Measurements from ENCODE around the gene TMEM236.

TMEM236 gene

DNA sequence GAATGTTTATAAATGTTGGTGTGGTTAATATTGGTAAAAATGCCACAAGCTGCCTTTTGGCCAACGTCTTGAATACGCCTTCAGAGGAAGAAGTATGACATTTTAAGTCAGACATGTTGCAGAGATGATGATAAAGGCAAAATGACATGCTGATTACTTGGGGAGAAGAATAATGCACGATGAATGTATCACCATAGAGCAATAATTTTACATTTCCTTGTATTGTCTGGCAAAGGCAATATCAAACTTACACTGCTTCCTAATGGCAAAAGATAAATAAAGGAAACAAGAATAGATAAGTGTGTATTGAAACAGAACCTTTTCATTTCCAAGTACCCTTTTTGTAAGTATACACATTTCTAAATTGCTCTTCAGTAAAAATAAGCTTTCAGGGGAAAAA is 65.8 kb downstream of the TMEM236 start:
- ChIA-PET POLR2A (no interaction called here), CTCF (no interaction called here)
- TF ChIP-seq, protein P1, sequence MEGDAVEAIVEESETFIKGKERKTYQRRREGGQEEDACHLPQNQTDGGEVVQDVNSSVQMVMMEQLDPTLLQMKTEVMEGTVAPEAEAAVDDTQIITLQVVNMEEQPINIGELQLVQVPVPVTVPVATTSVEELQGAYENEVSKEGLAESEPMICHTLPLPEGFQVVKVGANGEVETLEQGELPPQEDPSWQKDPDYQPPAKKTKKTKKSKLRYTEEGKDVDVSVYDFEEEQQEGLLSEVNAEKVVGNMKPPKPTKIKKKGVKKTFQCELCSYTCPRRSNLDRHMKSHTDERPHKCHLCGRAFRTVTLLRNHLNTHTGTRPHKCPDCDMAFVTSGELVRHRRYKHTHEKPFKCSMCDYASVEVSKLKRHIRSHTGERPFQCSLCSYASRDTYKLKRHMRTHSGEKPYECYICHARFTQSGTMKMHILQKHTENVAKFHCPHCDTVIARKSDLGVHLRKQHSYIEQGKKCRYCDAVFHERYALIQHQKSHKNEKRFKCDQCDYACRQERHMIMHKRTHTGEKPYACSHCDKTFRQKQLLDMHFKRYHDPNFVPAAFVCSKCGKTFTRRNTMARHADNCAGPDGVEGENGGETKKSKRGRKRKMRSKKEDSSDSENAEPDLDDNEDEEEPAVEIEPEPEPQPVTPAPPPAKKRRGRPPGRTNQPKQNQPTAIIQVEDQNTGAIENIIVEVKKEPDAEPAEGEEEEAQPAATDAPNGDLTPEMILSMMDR (IDR thresholded peaks at IDR 0.05; ENCODE audit: insufficient read depth, low read length, missing control alignments) = no peak
- H3K4me3 ChIP-seq (ENCODE audit: low read depth, low read length) = no peak overlapping the region
- DNase-seq (ENCODE audit: low read depth, low spot score) = no peak

DNA sequence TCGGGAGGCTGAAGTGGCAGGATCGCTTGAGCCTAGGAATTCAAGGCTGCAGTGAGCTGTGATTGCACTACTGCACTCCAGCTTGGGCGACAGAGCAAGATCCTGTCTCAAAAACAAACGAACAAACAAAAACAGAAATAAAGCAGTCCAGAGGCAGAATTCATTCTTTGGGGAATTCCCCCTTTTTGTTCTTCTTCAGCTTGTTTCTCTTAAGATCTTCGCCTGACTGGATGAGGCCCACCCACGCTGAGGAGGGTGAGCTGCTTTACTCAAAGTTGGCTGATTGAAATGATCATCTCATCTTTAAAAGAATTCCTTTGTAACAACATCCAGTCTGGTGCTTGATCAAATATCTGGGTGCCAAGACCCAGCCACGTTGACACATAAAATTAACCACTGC is 67.8 kb downstream of the TMEM236 start:
- DNase-seq (ENCODE audit: low read depth, low spot score) = no peak
- H3K4me3 ChIP-seq (ENCODE audit: low read depth, low read length) = no peak overlapping the region
- TF ChIP-seq, protein P1 (IDR thresholded peaks at IDR 0.05; ENCODE audit: insufficient read depth, low read length, missing control alignments) = no peak
- ChIA-PET CTCF (no interaction called here), POLR2A (no interaction called here)

DNA sequence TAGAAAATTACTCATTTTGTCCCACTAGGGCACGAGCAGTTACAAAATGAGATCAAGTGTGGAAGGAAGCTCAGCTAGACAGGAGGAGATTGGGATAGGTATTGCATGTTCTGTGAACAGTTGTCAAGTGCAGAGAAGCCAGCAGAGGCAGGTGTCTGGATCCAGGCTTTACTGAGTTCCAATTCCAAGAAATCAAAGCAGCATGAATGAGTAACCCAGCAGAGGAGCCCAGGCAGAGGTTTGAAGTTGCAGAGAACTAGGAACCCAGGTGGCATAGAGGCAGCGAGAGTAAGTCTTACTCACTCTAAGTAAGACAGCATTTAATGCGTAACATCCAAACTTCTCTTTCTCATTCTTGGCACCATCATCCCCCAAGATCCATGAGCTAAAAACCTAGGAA is 68.9 kb downstream of the TMEM236 start:
- CTCF ChIA-PET = no interaction called here
- POLR2A ChIA-PET = no interaction called here
- TF ChIP-seq, protein P1 (IDR thresholded peaks at IDR 0.05; ENCODE audit: insufficient read depth, low read length, missing control alignments) = no peak
- DNase-seq (ENCODE audit: low read depth, low spot score) = no peak
- H3K4me3 ChIP-seq (ENCODE audit: low read depth, low read length) = no peak overlapping the region

DNA sequence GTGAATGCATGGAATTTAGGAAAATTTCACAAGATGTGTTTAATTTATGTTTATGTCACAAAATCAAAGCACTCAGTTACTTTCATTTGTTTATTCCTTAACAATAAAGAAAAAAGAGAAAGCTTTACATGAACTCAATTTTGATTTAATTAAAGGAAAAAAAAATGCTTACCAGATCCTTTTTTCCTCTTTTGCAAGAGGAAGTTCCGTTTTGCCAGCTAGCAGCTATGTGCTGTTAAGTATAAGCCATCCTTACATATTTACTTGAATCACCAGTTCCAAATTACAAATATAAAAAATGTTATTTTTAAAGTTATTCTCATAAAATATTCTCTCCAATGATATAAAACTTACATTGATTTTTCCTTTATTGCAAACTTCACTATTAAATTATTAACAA is 69.9 kb downstream of the TMEM236 start:
- ChIA-PET POLR2A (interaction anchor here (0.7 kb wide), 1 partner anchor 15 kb away, joined by 3 read pairs; no protein-coding TSS in a partner anchor), CTCF (interaction anchor here (0.8 kb wide), 1 partner anchor 26 kb away, joined by 3 read pairs; no protein-coding TSS in a partner anchor)
- no peak overlapping the region for H3K4me3 ChIP-seq (ENCODE audit: low read depth, low read length)
- no peak for DNase-seq (ENCODE audit: low read depth, low spot score)
- TF ChIP-seq, protein P1 (IDR thresholded peaks at IDR 0.05; ENCODE audit: insufficient read depth, low read length, missing control alignments) = no peak

DNA sequence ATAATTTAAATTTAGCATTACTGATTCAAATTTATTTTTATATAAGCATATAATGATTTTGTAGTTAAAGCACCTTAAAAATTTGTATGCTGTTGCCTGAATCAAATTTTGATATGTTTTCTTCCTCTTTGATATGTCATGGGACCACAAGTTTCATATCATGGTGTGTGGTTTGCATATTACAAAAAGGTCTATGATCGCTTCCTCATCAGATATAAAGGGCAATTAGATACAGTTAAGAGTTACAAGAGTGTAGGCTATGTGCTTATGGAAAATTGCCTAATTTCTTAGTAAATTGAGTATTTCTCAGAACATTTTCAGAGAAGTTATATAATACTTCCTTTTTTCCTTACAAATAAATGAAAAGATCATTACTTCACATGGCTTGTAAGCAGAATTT is 79.3 kb downstream of the TMEM236 start:
- no peak overlapping the region for H3K4me3 ChIP-seq (ENCODE audit: low read depth, low read length)
- CTCF ChIA-PET = no interaction called here
- POLR2A ChIA-PET = no interaction called here
- DNase-seq (ENCODE audit: low read depth, low spot score) = no peak
- TF ChIP-seq, protein P1 (IDR thresholded peaks at IDR 0.05; ENCODE audit: insufficient read depth, low read length, missing control alignments) = no peak

DNA sequence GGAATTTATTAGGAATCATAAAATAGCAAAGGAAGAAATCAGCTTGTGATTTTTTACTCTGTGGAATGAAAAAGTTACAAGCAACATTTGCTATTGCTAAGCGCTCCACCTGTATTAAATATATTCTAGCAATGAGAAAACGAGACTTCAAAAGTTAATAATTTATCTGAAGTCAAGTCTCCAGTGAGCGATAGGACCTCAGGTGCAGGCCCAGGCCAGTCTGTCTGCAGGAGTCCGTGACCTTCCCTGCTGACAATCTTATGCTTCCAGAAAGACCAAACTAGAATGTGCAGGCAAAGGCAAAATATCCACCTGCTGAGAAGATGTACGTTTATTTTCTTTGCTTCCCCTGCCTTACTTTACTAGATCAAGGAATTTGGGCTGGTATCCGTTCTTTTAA is 79.9 kb downstream of the TMEM236 start:
- CTCF ChIA-PET = no interaction called here
- H3K4me3 ChIP-seq (ENCODE audit: low read depth, low read length) = no peak overlapping the region
- TF ChIP-seq, protein P1 (IDR thresholded peaks at IDR 0.05; ENCODE audit: insufficient read depth, low read length, missing control alignments) = no peak
- POLR2A ChIA-PET = no interaction called here
- DNase-seq (ENCODE audit: low read depth, low spot score) = no peak

All from AG04449 (cell line).